HPDE6-E6E7 (cell line): ENCODE results near the gene SLC5A9.
A peak's percentile ranks its signal among the peaks of the same experiment; 100 is the strongest.
"Not testable (repeated sequence)": the region's sequence is repeated elsewhere in the genome, so short reads cannot be mapped to it uniquely, and the experiment has no call there.

ENCODE experiments used
- DNase-seq: peaks from one replicate; pipeline ENCODE4 v3.0.0; 2011; ENCODE audit warnings: missing footprints; ENCODE audit errors: extremely low spot score

SLC5A9 gene

GRCh38 chr1:48214366-48214765, 8.2 kb upstream of the SLC5A9 start:
- DNase-seq, result not testable (repeated sequence)

- DNase-seq, result no peak
These were observed 7.7 kb upstream of the SLC5A9 start for GRCh38 chr1:48214820-48215219.

- DNase-seq, result no peak
These were observed 7.3 kb upstream of the SLC5A9 start for GRCh38 chr1:48215222-48215621.

GRCh38 chr1:48215889-48216288, 6.6 kb upstream of the SLC5A9 start:
- no peak for DNase-seq

- DNase-seq, result no peak
These were observed 6.2 kb upstream of the SLC5A9 start for GRCh38 chr1:48216313-48216712.

GRCh38 chr1:48216941-48217340, 5.6 kb upstream of the SLC5A9 start:
- DNase-seq, result no peak

- no peak for DNase-seq
These were observed 4.7 kb upstream of the SLC5A9 start for GRCh38 chr1:48217856-48218255.

- no peak for DNase-seq
These were observed 2.7 kb upstream of the SLC5A9 start for GRCh38 chr1:48219803-48220202.

GRCh38 chr1:48221122-48221521, 1.4 kb upstream of the SLC5A9 start:
- DNase-seq, result no peak

GRCh38 chr1:48221657-48222056, 859 bp upstream of the SLC5A9 start:
- DNase-seq, result no peak

- DNase-seq, result no peak
These were observed 1.1 kb downstream of the SLC5A9 start for GRCh38 chr1:48223366-48224240.

GRCh38 chr1:48224791-48225190, 2.3 kb downstream of the SLC5A9 start:
- DNase-seq, result no peak

GRCh38 chr1:48225579-48225978, 3.1 kb downstream of the SLC5A9 start:
- DNase-seq, result no peak

- no peak for DNase-seq
These were observed 4.9 kb downstream of the SLC5A9 start for GRCh38 chr1:48227165-48228013.

- DNase-seq, result no peak
These were observed 5.6 kb downstream of the SLC5A9 start for GRCh38 chr1:48228156-48228555.

- DNase-seq, result no peak
These were observed 6.8 kb downstream of the SLC5A9 start for GRCh38 chr1:48229317-48229716.

- no peak for DNase-seq
These were observed 7.7 kb downstream of the SLC5A9 start for GRCh38 chr1:48230236-48230635.

- DNase-seq, result no peak
These were observed 10.2 kb downstream of the SLC5A9 start for GRCh38 chr1:48232722-48233121.

- no peak for DNase-seq
These were observed 11.4 kb downstream of the SLC5A9 start for GRCh38 chr1:48233666-48234485.

- no peak for DNase-seq
These were observed 13.1 kb downstream of the SLC5A9 start for GRCh38 chr1:48235652-48236051.

GRCh38 chr1:48236716-48237470, 14.4 kb downstream of the SLC5A9 start:
- peak; percentile 22 for DNase-seq
